ENCODE measurements around the gene ADGRV1.

Gene ADGRV1

GRCh38 chr5:90612919-90613318, 54.3 kb downstream of the ADGRV1 start:
- H3K9me3 ChIP-seq (ENCODE audit: control insufficient read depth, insufficient read depth, low read length), result no peaks in the 10 kb centered on the region
- no peaks in the 10 kb centered on the region for H3K79me2 ChIP-seq (ENCODE audit: control insufficient read depth, low read length)
- no peaks in the 10 kb centered on the region for H3F3A ChIP-seq (ENCODE audit: control insufficient read depth, insufficient read depth)
- H3K36me3 ChIP-seq (ENCODE audit: control insufficient read depth, low read length), result no peaks in the 10 kb centered on the region
- H3K27ac ChIP-seq (ENCODE audit: low read depth, low read length), result no peak overlapping the region
- no peaks in the 10 kb centered on the region for H3K4me1 ChIP-seq (ENCODE audit: control insufficient read depth, low read length)
- no peaks in the 10 kb centered on the region for H3K9me2 ChIP-seq (replicated peaks; ENCODE audit: control insufficient read depth, low read length)
- no peak overlapping the region for H3K4me3 ChIP-seq (ENCODE audit: low read length)
- TF ChIP-seq CTCF (IDR thresholded peaks at IDR 0.05; ENCODE audit: low read depth, low read length, poor library complexity, severe bottlenecking) (no peak), EZH2phosphoT487 (IDR thresholded peaks at IDR 0.05; ENCODE audit: borderline replicate concordance, low read length) (no peak)
- H3K27me3 ChIP-seq (ENCODE audit: control insufficient read depth, low read length), result peaks cover 8% of the 10 kb centered on the region; the same call in 1 of the 2 replicates
- H3K4me2 ChIP-seq (ENCODE audit: low read length), result no peak overlapping the region
- H4K20me1 ChIP-seq (ENCODE audit: control insufficient read depth, insufficient read depth, low read depth, low read length), result no peaks in the 10 kb centered on the region

DNA sequence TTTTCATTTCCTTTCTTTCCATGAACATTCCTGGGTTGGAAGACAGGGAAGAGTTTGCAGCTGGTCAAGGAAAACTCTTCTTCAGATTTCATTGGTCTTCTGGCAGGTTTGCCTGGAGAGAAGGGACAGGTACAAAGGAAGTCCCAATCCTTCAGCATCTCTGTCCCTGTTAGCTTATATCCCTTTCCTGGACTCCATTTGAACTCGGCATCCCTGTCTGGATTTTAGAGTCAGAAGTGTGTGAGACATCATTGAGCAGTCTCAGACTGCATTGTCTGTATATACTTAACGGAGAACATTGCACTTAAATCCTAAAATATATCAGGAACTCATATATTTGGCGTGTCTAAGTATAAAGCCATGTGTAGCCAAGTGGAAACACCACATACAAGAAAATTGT, 54.9 kb downstream of the ADGRV1 start:
- no peak overlapping the region for H3K4me3 ChIP-seq (ENCODE audit: low read length)
- H3K9me3 ChIP-seq (ENCODE audit: control insufficient read depth, insufficient read depth, low read length), result no peaks in the 10 kb centered on the region
- H3K27me3 ChIP-seq (ENCODE audit: control insufficient read depth, low read length), result peaks cover 8% of the 10 kb centered on the region; the same call in 1 of the 2 replicates
- TF ChIP-seq CTCF (IDR thresholded peaks at IDR 0.05; ENCODE audit: low read depth, low read length, poor library complexity, severe bottlenecking) (no peak), EZH2phosphoT487 (IDR thresholded peaks at IDR 0.05; ENCODE audit: borderline replicate concordance, low read length) (no peak)
- no peaks in the 10 kb centered on the region for H4K20me1 ChIP-seq (ENCODE audit: control insufficient read depth, insufficient read depth, low read depth, low read length)
- H3K9me2 ChIP-seq (replicated peaks; ENCODE audit: control insufficient read depth, low read length), result no peaks in the 10 kb centered on the region
- no peaks in the 10 kb centered on the region for H3K4me1 ChIP-seq (ENCODE audit: control insufficient read depth, low read length)
- H3K36me3 ChIP-seq (ENCODE audit: control insufficient read depth, low read length), result no peaks in the 10 kb centered on the region
- no peaks in the 10 kb centered on the region for H3K79me2 ChIP-seq (ENCODE audit: control insufficient read depth, low read length)
- no peak overlapping the region for H3K4me2 ChIP-seq (ENCODE audit: low read length)
- no peaks in the 10 kb centered on the region for H3F3A ChIP-seq (ENCODE audit: control insufficient read depth, insufficient read depth)
- H3K27ac ChIP-seq (ENCODE audit: low read depth, low read length), result no peak overlapping the region

- H3K4me3 ChIP-seq (ENCODE audit: low read length), result no peak overlapping the region
- no peaks in the 10 kb centered on the region for H3K4me1 ChIP-seq (ENCODE audit: control insufficient read depth, low read length)
- H3K27me3 ChIP-seq (ENCODE audit: control insufficient read depth, low read length), result peaks cover 4% of the 10 kb centered on the region; the same call in 1 of the 2 replicates
- no peak overlapping the region for H3K4me2 ChIP-seq (ENCODE audit: low read length)
- no peak for TF ChIP-seq CTCF (IDR thresholded peaks at IDR 0.05; ENCODE audit: low read depth, low read length, poor library complexity, severe bottlenecking)
- no peak for TF ChIP-seq EZH2phosphoT487 (IDR thresholded peaks at IDR 0.05; ENCODE audit: borderline replicate concordance, low read length)
- no peak overlapping the region for H3K27ac ChIP-seq (ENCODE audit: low read depth, low read length)
- H3K36me3 ChIP-seq (ENCODE audit: control insufficient read depth, low read length), result no peaks in the 10 kb centered on the region
- H3K79me2 ChIP-seq (ENCODE audit: control insufficient read depth, low read length), result no peaks in the 10 kb centered on the region
- H4K20me1 ChIP-seq (ENCODE audit: control insufficient read depth, insufficient read depth, low read depth, low read length), result no peaks in the 10 kb centered on the region
- H3K9me2 ChIP-seq (replicated peaks; ENCODE audit: control insufficient read depth, low read length), result no peaks in the 10 kb centered on the region
- no peaks in the 10 kb centered on the region for H3K9me3 ChIP-seq (ENCODE audit: control insufficient read depth, insufficient read depth, low read length)
- H3F3A ChIP-seq (ENCODE audit: control insufficient read depth, insufficient read depth), result no peaks in the 10 kb centered on the region
Measured at GRCh38 chr5:90613918-90614504, 55.4 kb downstream of the ADGRV1 start.

Measured in DOHH2 (cell line).